ENCODE data around the gene ANKDD1B. TPM values are rescaled to one million over a fixed set of nuclear protein-coding genes. Genes with fewer than 3 reads are reported as not detected.

The ANKDD1B gene
- total RNA-seq, 4 donors from 2014 or later, result 0.45 to 2.2 (median 1.8) TPM

GRCh38 chr5:75660678-75661465 is 49.6 kb downstream of the ANKDD1B start:
- no peak overlapping the region for H3K27ac ChIP-seq
- no peak for DNase-seq (ENCODE audit: low spot score in 2 of 2)
- no peaks in the 10 kb centered on the region for H3K36me3 ChIP-seq
- WGBS, result 93% methylated on average over 13 of the region's 16 CpGs
- H3K4me3 ChIP-seq, result no peak overlapping the region
- no peak for TF ChIP-seq POLR2AphosphoS5 (IDR thresholded peaks at IDR 0.05)
- no peak for TF ChIP-seq CTCF (IDR thresholded peaks at IDR 0.05)
- no peaks in the 10 kb centered on the region for H3K9me3 ChIP-seq
- peaks cover 2% of the 10 kb centered on the region for H3K4me1 ChIP-seq
- H3K27me3 ChIP-seq, result no peaks in the 10 kb centered on the region

GRCh38 chr5:75662061-75662460 is 50.8 kb downstream of the ANKDD1B start:
- Histone ChIP-seq H3K36me3 (no peaks in the 10 kb centered on the region), H3K27me3 (no peaks in the 10 kb centered on the region), H3K4me3 (no peak overlapping the region), H3K27ac (no peak overlapping the region), H3K9me3 (no peaks in the 10 kb centered on the region), H3K4me1 (peaks cover 2% of the 10 kb centered on the region)
- no peak for DNase-seq (ENCODE audit: low spot score in 2 of 2)
- TF ChIP-seq POLR2AphosphoS5 (IDR thresholded peaks at IDR 0.05) (no peak), EP300 (IDR thresholded peaks at IDR 0.05) (no peak), POLR2A (IDR thresholded peaks at IDR 0.05) (no peak), CTCF (IDR thresholded peaks at IDR 0.05) (no peak)
- WGBS, result 83% methylated on average over 2 of the region's 2 CpGs

DNA sequence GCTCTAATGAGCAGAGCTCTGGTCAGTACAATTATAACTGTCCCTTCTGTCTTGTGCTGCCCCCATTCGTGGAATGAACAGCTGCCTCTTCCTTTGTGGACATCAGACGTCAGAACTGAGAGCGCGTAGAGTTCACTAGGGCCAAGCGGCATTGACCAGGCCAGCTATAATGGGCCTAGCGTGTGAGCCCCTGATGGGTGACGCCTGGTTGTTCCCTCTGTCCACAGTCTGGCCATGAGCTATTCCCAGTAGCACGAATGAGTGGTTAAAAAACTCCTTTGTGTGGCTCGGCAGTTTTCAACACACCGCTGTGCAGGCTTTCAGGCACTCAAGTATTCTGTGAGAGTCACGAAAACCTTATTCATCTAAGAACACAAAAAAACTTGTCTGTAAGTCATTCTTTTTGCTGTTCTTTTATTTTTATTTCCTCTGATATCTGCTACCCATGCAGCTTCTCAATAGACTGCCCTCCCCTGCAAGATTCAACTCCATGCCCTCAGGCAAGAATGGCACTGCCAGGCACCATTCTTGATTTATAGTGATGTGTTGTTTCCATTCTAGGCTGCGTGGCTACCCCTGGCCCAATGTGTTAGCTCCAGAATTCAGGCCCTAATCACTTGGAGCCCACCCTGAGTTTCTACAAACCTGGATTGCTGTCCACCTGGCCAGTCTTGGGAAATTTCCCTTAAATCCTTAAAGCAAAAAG is 52.5 kb downstream of the ANKDD1B start:
- TF ChIP-seq CTCF (IDR thresholded peaks at IDR 0.05) (no peak), EP300 (IDR thresholded peaks at IDR 0.05) (no peak), POLR2A (IDR thresholded peaks at IDR 0.05) (no peak), POLR2AphosphoS5 (IDR thresholded peaks at IDR 0.05) (no peak)
- DNase-seq (ENCODE audit: low spot score in 2 of 2), result no peak
- WGBS, result 81% methylated on average over 11 of the region's 12 CpGs
- Histone ChIP-seq H3K27ac (no peak overlapping the region), H3K4me3 (no peak overlapping the region), H3K27me3 (no peaks in the 10 kb centered on the region), H3K9me3 (no peaks in the 10 kb centered on the region), H3K4me1 (peaks cover 6% of the 10 kb centered on the region), H3K36me3 (no peaks in the 10 kb centered on the region)

DNA sequence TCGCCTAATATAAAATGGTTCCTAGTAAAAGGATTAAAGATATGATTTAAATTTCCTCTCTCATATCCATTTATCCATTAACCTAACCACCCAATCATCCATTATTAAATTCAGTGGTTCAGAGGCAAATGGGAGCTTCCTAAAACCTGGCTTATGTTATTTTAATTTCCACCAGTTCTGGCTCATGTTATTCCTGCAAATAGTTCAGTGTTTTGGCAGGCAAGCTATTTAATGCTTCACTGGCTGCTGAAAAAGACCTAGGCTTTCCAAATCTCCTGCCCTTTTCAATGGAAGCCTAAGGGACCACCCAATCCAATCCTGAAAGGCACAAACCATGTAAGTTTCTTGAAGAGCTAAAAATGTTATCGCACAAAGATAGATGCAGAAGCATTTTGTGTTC is 53.7 kb downstream of the ANKDD1B start:
- no peak for DNase-seq (ENCODE audit: low spot score in 2 of 2)
- no peaks in the 10 kb centered on the region for H3K9me3 ChIP-seq
- H3K27me3 ChIP-seq, result no peaks in the 10 kb centered on the region
- no peak overlapping the region for H3K4me3 ChIP-seq
- WGBS, result 98% methylated on average over 2 of the region's 2 CpGs
- no peaks in the 10 kb centered on the region for H3K36me3 ChIP-seq
- peaks cover 7% of the 10 kb centered on the region for H3K4me1 ChIP-seq
- no peak overlapping the region for H3K27ac ChIP-seq
- no peak for TF ChIP-seq POLR2AphosphoS5 (IDR thresholded peaks at IDR 0.05)

DNA sequence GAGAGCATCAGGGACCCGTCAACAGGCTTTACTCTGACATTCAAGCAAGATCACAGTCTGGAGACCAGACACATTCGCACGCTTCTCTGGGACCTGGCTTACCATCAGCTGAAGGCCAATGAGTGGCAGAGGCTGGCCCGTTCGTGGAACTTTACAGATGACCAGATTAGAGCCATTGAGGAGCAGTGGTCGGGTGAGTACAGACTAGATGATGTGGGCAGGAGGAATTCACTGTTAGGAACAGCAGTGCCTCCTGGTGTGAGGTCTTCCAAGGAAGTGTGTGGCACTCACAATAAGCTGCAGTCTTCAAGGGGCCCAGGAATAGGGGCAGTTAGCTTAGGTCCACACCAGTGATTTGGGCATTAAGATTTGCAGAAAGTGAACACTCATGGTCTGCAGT is 55.5 kb downstream of the ANKDD1B start:
- H3K27me3 ChIP-seq, result no peaks in the 10 kb centered on the region
- no peaks in the 10 kb centered on the region for H3K9me3 ChIP-seq
- H3K4me3 ChIP-seq, result no peak overlapping the region
- no peak overlapping the region for H3K27ac ChIP-seq
- H3K4me1 ChIP-seq, result peaks cover 7% of the 10 kb centered on the region
- WGBS, result 79% methylated on average over 6 of the region's 6 CpGs
- H3K36me3 ChIP-seq, result no peaks in the 10 kb centered on the region
- no peak for DNase-seq (ENCODE audit: low spot score in 2 of 2)
- TF ChIP-seq EP300 (IDR thresholded peaks at IDR 0.05), result no peak
- no peak for TF ChIP-seq POLR2A (IDR thresholded peaks at IDR 0.05)
- no peak for TF ChIP-seq POLR2AphosphoS5 (IDR thresholded peaks at IDR 0.05)

DNA sequence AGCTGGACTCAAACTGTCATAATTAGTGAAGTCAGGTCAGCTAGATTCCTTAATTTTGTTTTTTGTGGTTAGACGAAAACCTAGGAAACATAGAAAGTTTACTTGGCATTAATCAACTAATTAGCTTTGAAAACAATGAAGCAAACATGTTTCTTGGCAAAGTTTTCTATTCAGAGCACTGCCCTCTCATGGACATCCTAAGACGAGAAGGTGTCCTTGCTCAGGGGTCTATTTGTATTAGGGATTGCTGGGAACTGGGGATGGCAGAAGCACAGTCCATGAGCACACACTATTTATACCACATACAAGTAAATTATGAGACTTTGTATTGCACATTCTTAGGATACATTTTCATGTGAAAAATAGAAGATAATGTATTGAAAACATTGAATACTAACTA is 56.3 kb downstream of the ANKDD1B start:
- peaks cover 5% of the 10 kb centered on the region for H3K36me3 ChIP-seq
- H3K9me3 ChIP-seq, result no peaks in the 10 kb centered on the region
- no peaks in the 10 kb centered on the region for H3K27me3 ChIP-seq
- TF ChIP-seq CTCF (IDR thresholded peaks at IDR 0.05) (no peak), EP300 (IDR thresholded peaks at IDR 0.05) (no peak), POLR2A (IDR thresholded peaks at IDR 0.05) (no peak), POLR2AphosphoS5 (IDR thresholded peaks at IDR 0.05) (no peak)
- peaks cover 7% of the 10 kb centered on the region for H3K4me1 ChIP-seq
- WGBS, result 57% methylated on average over 2 of the region's 2 CpGs
- DNase-seq (ENCODE audit: low spot score in 2 of 2), result no peak
- no peak overlapping the region for H3K4me3 ChIP-seq
- no peak overlapping the region for H3K27ac ChIP-seq
